ENCODE data around the gene NUDCD2.
"Not testable (repeated sequence)": the region's sequence is repeated elsewhere in the genome, so short reads cannot be mapped to it uniquely, and the experiment has no call there.

DNA sequence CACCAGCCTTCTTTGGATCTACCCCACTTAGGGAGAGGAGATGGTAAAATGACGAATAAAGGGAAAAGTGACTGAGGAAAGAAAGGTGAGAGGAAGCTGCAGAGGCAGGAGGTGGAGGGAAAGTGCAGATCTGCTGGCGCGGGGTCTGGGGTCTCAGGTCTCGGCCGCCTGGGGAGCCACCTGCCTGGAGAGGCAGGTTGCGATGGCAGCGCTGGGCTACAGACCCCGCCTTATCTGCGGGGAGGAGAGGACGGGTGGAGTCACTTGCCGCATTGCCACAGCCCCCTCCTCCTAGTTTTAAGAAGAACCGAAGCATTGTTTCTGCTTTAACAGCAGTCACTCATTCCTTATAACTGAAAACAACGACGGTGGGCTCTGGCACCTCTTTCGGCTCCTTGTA, 44.2 kb downstream of the NUDCD2 start:
- TF ChIP-seq EZH2phosphoT487 (IDR thresholded peaks at IDR 0.05; ENCODE audit: borderline replicate concordance, low read depth, low read length) = not testable (repeated sequence)
- TF ChIP-seq, protein P1, sequence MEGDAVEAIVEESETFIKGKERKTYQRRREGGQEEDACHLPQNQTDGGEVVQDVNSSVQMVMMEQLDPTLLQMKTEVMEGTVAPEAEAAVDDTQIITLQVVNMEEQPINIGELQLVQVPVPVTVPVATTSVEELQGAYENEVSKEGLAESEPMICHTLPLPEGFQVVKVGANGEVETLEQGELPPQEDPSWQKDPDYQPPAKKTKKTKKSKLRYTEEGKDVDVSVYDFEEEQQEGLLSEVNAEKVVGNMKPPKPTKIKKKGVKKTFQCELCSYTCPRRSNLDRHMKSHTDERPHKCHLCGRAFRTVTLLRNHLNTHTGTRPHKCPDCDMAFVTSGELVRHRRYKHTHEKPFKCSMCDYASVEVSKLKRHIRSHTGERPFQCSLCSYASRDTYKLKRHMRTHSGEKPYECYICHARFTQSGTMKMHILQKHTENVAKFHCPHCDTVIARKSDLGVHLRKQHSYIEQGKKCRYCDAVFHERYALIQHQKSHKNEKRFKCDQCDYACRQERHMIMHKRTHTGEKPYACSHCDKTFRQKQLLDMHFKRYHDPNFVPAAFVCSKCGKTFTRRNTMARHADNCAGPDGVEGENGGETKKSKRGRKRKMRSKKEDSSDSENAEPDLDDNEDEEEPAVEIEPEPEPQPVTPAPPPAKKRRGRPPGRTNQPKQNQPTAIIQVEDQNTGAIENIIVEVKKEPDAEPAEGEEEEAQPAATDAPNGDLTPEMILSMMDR (conservative IDR thresholded peaks at IDR 0.05; ENCODE audit: low read length) = not testable (repeated sequence)
